ENCODE results near the gene ASAP3. TPM values are rescaled to one million over a fixed set of nuclear protein-coding genes. Genes with fewer than 3 reads are reported as not detected.

ASAP3 gene
- total and polyA plus RNA-seq, 2 experiments from 2014 or later, result 28.0 to 98.2 TPM

GRCh38 chr1:23434260-23434775 lies 49.7 kb downstream of the ASAP3 start:
- peaks cover 6% of the 10 kb centered on the region for H3K4me1 Mint-ChIP-seq
- H3K4me1 ChIP-seq (ENCODE audit: insufficient read depth), result peaks cover 4% of the 10 kb centered on the region; the same call in 1 of the 2 replicates
- no peak overlapping the region for H3K4me2 ChIP-seq
- no peak for DNase-seq (ENCODE audit: low spot score)
- H3K36me3 ChIP-seq (ENCODE audit: insufficient read depth), result peaks cover 6% of the 10 kb centered on the region; the same call in 1 of the 2 replicates
- H3K27ac ChIP-seq (ENCODE audit: low read depth), result no peak overlapping the region
- H3K36me3 Mint-ChIP-seq (ENCODE audit: low read depth), result peaks cover 51% of the 10 kb centered on the region
- H3K27ac Mint-ChIP-seq, result no peak overlapping the region
- no peaks in the 10 kb centered on the region for H3K79me2 ChIP-seq (replicated peaks; ENCODE audit: insufficient read depth)
- H3K9me2 ChIP-seq (ENCODE audit: insufficient read depth), result no peaks in the 10 kb centered on the region
- no peaks in the 10 kb centered on the region; the same call in 1 of the 2 replicates for H3K27me3 ChIP-seq (ENCODE audit: insufficient read depth)
- H2AFZ ChIP-seq, result no peak overlapping the region
- H3K4me3 ChIP-seq, result no peak overlapping the region
- TF ChIP-seq ETS1 (IDR thresholded peaks at IDR 0.05) (no peak), JUNB (IDR thresholded peaks at IDR 0.05; ENCODE audit: unreplicated experiment) (no peak), CREB1 (CRISPR knock-in tag; IDR thresholded peaks at IDR 0.05; ENCODE audit: low read depth) (no peak), ZNF462 (CRISPR knock-in tag; IDR thresholded peaks at IDR 0.05) (no peak), POLR2AphosphoS5 (IDR thresholded peaks at IDR 0.05; ENCODE audit: low read depth) (no peak), EZH2 (IDR thresholded peaks at IDR 0.05; ENCODE audit: low read depth, unreplicated experiment) (no peak), NANOG (IDR thresholded peaks at IDR 0.05; ENCODE audit: borderline replicate concordance) (no peak), CTCF (conservative IDR thresholded peaks at IDR 0.05; ENCODE audit: low read depth in 2 of 2) (no peak), STAT1 (IDR thresholded peaks at IDR 0.05; ENCODE audit: unreplicated experiment) (no peak), EZH2phosphoT487 (IDR thresholded peaks at IDR 0.05; ENCODE audit: unreplicated experiment) (no peak), REST (IDR thresholded peaks at IDR 0.05; ENCODE audit: unreplicated experiment) (no peak), ZNF331 (CRISPR knock-in tag; IDR thresholded peaks at IDR 0.05; ENCODE audit: low read depth) (no peak), ZNF114 (CRISPR knock-in tag; IDR thresholded peaks at IDR 0.05) (no peak)
- ATAC-seq, result no peak
- no peaks in the 10 kb centered on the region; the same call in 1 of the 2 replicates for H3F3A ChIP-seq (replicated peaks; ENCODE audit: low read depth)
- H4K20me1 ChIP-seq (replicated peaks; ENCODE audit: insufficient read depth), result peaks cover 10% of the 10 kb centered on the region
- no peaks in the 10 kb centered on the region for H3K9me3 Mint-ChIP-seq
- H3K4me3 Mint-ChIP-seq, result no peak overlapping the region
- peaks cover 12% of the 10 kb centered on the region for H3K27me3 Mint-ChIP-seq (ENCODE audit: insufficient read depth, low read depth, poor library complexity)
